HG03108 (cell line): ENCODE data around the gene PCCB.
"Not testable (repeated sequence)": the region's sequence is repeated elsewhere in the genome, so short reads cannot be mapped to it uniquely, and the experiment has no call there.

ENCODE experiments used
- ATAC-seq: cut with Tn5 transposase; IDR thresholded peaks from one replicate; pipeline ENCODE4 v1.9.1; 2021; ENCODE audit warnings: moderate library complexity; ENCODE audit not compliant: unreplicated experiment

PCCB gene

GRCh38 chr3:136311261-136311660 is 61.1 kb downstream of the PCCB start:
- ATAC-seq = no peak

DNA sequence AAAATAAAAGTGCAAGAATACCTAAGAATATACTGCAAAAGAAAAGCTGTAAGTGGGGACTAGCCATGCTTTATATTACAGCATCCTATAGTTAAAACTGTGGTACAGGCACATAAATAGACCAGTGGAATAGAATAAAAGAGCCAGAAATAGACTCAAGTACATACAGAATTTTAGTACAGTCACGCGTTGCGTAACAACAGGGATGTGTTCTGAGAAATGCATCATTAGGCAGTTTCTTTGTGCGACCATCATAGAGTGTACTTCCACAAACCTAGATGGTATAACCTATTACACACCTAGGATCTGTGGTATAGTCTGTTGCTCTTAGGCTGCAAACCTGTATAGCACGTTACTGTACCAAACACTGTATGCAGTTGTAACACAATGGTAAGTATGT is 61.8 kb downstream of the PCCB start:
- no peak for ATAC-seq

GRCh38 chr3:136326316-136326715 is 76.2 kb downstream of the PCCB start:
- ATAC-seq = no peak

GRCh38 chr3:136327671-136328070 is 77.5 kb downstream of the PCCB start:
- no peak for ATAC-seq

- no peak for ATAC-seq
Observed at GRCh38 chr3:136329593-136329992, 79.5 kb downstream of the PCCB start.

DNA sequence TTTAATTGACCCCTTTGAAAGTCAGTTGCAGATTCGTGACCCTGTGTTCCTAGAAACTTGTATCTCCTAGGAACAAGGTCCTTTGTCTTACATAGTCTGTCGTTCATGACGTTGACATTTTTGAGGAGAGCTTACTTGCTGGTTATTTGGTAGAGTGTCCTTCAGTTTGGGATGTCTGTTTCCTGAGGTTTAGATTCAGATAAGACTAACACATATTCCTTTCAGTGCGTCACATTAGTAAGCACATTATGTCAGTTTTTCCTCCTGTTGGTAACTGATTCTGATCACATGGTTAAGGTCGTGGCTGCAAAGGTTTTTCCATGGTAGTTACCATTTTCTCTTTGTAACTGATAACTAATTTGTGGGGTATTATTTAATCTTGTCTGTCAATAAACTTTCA is 80.8 kb downstream of the PCCB start:
- ATAC-seq = no peak

DNA sequence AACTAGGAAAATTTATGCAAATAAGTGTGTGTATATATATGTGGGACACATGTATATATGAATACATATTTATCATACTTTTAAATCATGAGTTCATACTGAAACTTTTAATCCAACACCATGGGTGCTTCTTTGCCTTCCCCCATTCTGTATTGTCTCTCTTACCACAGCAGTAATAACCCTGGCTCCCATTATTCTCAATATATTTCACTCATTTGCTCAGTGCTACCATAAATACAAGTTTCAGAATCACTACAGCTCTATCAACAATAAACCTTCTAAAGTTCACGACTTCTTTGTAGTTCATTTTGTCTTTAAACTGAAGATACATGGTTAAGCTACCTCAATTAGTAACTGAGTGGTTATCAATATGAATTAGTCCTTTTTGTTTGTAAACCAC is 82.2 kb downstream of the PCCB start:
- ATAC-seq = no peak

DNA sequence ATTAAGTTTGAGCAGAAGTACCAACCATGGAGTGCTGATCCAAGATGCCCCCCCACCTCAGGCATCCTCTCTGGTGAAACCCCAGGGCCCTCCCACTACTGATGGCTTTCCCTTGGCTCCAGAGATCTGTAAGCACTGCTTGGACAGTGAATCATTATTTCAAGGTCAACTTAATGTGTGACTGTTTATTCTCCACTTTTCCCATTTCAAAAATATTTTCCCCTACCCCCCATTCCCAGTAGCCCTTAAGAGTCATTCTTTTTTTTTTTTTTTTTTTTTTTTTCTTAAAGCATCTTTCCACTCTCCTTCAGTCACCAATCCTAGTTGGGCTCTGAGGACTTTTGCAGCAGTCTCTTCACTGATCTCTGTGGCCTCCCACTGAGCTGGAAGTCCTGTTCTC is 82.6 kb downstream of the PCCB start:
- ATAC-seq = no peak

DNA sequence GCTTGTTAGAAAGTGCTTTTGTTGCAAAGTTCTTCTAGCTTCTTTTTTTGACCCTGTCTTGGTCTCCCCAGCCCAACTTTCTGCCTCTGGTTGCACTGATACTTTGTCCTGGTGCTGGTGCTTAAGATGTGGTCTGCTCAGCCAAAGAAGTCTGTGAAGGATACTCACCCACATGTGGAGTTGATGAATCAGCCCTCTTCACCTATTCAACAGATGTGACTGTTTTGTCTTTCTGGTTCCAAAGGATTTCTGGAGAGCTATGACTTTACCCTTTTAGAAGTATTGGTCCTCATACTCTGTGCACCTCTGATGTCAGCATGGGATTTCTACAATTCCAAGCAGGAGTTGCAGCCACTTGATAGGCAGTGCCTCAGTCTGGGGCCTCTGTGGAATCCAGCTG is 84.1 kb downstream of the PCCB start:
- no peak for ATAC-seq

GRCh38 chr3:136334726-136335125 is 84.6 kb downstream of the PCCB start:
- not testable (repeated sequence) for ATAC-seq

DNA sequence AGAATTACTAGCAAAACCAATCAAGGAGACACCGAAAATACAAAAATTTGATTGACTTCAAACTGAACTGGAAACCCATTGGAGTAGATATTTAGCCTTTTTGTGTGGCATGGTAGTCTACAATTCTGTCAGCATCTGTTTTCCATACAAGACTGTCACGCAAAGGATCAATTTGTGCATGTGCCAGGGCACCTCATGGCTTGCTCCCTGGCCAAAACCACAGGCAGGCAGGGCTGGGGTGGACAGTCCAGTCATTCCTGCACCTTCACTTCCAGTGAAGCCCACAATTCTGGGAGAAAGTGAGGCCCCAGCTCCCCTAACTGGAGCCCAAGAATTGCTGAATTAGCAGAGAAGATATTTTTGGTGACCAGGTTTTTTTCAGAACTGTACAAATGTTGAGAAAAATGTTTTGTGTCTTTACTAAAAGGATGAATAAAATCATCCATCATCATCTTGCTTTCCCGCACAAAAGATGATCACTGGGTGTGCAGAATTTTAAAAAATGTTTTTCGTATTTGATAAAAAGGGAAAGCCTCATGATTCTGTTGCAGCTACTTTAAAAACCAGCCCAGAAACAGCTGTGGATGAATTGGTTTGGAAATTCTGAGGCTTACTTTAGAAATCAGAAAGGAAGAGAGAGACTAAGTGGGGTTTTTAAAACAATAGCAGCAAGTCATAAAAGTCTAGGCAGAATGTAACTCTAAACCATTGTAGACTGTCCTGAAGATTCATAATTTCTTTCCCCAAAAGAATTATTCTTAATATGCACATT is 86.4 kb downstream of the PCCB start:
- ATAC-seq = no peak

DNA sequence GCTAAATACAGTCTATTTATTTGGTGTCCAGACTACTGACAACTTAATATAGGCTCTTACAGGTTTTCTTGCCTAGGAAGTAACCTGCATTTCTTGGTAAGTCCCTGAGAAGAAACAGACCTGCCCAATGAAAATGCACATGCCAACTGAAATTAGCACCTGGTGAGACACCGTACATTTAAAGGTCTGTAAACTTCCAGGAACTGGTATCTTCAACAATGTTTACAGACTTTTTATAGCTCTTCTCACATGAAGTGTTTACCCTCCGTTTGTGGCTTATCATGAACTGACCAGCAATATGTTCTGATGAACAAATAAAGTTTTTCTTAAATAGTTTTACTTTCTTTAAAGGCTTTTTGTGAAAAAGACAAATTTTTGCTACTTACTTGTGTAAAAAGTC is 93.3 kb downstream of the PCCB start:
- ATAC-seq = no peak

- ATAC-seq = no peak
Observed at GRCh38 chr3:136343873-136344555, 93.9 kb downstream of the PCCB start.

DNA sequence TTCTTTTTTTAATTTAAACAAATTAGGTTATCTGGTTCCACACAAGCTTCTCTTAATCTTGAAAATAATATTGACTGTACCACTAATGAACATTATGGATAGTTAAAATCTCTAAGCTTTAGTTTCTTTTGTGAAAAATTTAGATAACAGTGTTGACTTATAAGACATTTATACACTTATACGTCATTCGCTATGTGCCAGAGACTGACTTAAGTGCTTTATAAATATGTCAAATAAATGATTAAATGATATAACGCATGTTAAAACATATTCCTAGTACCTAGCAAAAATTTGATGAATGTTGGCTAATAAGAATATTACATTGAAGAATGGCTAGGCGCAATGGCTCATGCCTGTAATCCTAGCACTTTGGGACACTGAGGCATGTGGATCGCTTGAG is 96.3 kb downstream of the PCCB start:
- no peak for ATAC-seq

- no peak for ATAC-seq
Observed at GRCh38 chr3:136350132-136350531, 100.0 kb downstream of the PCCB start.

DNA sequence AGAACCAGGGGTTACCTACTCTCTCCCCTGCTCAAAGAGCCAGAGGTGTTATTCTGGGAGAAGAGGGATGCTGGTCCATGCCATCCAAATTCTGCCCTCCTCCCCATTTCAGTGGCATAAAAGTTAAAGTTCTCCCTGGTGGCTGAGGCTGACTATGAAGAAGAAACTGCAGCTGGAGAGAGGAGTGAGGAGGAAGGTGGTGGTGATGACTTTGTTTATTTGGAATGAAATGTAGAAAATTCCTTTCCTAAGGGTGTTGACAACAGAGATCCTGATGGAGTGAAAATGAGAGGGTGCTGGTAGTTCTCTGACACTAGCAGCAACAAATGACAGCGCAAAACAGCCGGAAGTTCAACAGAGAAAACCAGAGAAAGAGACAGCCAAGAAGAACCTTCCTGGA is 100.4 kb downstream of the PCCB start:
- no peak for ATAC-seq

DNA sequence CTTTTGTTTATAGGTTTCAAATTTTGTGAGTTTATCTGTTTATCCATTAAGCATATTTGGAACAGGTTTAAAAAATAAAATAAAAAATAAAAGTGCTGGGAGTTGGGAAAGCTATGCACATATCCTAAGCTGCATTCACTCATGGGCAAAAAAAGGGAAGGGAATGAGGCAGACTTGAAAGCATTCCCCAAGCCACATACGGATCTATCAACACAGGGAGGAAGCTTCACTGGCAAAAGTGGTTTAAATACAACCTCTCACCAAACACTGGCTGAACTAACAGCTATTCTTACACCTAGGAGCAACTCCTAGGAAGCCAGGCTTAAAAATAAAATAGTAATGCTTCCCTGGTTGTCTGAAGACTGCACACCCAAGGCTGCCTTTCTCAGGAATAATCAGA is 101.2 kb downstream of the PCCB start:
- no peak for ATAC-seq

- no peak for ATAC-seq
Observed at GRCh38 chr3:136351905-136352304, 101.8 kb downstream of the PCCB start.

DNA sequence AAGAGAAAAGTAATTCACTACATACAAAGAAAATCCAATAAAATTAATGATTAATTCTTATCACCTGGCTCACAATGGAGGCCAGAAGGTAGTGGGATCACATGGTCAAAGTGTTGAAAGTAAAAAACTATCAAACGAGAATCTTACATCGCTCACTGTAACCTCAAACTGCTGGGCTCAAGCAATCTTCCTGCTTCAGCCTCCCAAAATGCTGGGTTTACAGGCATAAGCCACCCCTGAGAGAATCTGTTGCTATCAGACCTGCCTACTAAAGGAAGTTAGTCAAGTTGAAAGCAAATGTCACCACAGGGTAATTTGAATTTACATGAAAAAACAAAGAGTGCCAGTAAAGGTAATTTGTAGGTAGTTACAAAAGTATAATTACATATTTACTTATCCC is 103.3 kb downstream of the PCCB start:
- ATAC-seq = no peak

DNA sequence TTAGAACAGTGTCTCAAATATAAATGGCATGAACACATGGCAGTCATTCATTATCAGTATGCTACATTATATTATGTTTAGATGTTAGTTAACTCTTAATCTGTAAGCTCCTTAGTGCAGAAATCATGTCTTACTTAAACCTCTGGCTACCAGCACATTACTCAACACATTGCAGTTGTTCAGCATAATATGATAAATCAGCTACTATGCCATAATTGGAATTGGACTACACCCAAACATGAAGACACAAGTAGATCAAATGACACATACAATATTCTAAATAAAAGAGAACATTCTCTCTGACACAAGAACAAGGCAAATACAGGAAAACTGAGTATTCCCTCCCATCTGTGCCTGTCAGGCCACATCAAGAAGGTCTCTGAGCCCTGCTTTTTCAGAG is 116.1 kb downstream of the PCCB start:
- ATAC-seq = no peak

DNA sequence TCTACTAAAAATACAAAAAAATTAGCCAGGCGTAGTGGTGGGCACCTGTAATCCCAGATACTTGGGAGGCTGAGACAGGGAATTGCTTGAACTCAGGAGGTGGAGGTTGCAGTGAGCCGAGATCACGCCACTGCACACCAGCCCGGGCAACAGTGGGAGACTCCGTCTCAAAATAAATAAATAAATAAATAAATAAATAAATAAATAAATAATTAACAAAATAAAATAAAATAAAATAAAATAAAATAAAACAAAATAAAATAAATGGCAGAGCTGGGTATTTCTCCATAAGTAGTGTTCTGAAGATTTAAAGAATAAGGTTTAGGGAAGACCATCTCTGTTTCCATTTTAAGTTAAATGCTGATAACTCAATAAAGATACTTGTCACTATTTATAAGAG is 125.7 kb downstream of the PCCB start:
- not testable (repeated sequence) for ATAC-seq

DNA sequence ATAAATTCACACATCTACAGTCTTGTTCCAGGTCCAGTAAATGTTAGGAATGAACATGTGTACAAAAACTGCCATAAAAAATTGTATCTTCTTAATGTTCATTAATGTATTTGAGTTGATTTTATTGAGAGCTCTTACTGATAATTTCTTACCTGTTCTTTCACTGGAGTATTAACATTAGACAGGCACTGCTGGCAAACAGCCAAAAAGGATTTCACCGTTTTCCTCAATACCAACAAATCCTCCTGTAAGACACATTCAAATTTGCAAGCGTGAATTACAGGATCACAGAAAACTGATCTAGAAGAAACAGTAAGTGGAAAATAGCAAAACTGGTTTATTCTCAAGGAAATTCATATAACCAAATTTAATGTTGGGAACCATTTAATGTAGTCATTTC is 127.4 kb downstream of the PCCB start:
- ATAC-seq = no peak

DNA sequence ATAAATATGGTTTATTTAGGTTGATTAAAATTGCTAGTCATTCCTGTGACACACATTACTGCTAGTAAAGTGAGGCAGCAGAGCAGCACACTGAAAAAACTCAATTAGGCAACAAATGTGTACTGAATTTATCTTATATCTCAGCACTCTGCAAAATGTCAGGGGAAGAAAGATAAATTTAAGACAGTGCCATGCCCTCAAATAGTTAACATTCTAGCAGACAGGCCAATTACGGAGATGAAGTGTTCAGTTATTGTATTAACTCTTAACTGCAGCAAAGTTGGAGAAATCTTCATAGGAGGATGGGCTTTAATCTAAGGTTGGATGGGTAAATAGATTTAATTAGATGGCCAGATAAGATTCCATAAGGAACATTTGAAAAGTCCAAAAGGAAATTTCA is 127.9 kb downstream of the PCCB start:
- no peak for ATAC-seq
